GM19463 (cell line): ENCODE data around the gene DOK7.

Experiments
- ATAC-seq: cut with Tn5 transposase; IDR thresholded peaks from one replicate; pipeline ENCODE4 v1.9.1; 2021; ENCODE audit warnings: mild to moderate bottlenecking, moderate library complexity; ENCODE audit not compliant: unreplicated experiment

The DOK7 gene

DNA sequence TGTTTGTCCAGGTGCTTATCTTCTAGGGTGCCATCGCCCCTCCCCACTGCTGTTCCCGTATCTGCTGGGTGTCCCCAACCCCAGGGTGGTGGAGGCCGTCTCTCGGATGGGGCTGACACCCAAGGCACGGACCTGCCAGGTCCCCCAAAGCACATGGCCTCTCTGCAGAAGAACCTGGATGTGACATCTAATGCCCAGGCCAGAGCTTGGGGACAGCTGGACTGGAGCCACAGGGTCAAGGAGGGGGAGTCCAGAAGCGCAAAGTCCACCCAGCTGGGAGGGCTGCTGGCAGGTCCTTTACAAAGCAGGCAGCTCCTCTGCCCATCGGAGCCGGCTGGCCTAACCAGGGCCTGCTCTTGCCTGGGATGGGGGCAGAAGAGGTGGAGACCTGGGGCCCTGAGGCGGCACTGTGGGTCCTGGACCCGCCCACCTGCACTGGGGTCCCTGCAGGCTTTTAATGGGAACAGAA, 751 bp upstream of the DOK7 start:
- ATAC-seq, result no peak

DNA sequence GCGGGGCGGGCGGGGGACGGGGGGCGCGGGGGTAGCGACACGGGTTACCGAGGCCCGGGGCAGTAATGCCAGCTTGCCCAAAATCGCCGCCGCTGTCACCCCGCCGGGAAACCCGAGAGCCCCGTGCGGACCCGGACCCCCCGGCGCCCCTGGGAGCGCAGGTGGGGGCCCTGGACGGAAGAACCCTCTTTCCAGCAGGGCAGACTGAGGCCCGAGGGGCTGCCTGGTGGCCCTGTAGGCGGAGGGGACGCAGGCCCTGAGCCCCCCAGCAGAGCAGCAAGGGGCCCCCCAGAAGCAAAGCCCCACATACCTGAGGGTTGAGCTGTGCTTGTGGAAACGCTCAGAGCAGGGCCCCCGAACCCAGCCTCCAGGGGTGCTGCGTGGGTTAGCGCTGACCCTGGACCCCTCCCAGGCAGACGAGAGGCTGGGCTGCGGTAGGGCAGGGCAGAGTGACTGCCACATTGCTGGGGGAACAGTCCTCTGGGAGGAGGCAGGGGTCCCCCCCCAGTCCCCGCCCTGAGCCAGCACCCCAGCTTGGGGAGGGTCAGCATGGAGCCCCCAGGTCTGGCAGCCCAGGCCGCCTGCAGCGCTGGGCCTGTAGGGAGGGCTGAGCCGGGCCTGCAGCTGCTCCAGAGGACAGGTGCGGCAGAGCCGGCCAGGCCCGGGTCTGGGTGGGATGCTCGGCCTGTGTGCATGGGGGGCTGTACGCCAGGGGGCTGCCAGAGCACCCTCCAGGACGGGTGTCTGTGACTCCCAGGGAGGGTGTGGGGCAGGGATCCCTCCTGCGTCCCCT, 646 bp downstream of the DOK7 start:
- ATAC-seq, result no peak

DNA sequence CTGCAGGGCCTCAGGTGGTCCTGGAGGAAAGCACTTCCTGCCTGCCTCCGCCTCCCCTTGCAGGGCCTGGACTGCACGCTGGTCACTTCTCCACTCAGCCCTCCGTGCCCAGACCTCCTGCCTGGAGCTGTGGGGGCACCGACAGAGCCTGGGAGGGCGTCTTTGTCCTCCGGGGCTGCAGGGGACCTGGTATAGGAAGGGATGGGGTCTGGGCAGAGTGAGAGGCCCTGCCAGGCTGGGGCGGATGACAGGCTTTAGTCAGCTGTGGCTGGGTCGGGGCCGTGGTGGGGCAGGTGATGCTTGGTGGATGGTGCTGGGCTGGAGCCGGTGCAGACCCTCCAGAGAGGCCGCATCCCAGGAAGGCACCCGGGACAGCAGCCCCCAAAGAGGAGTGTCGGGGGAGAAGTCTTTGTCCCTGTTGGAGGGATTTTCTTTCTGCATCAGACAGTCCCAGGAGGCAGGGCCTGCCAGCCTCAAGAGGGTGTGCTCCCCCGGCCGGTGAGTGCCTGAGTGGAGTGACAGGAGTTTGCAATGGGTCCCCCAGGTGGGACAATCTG, 1.3 kb downstream of the DOK7 start:
- ATAC-seq, result no peak

DNA sequence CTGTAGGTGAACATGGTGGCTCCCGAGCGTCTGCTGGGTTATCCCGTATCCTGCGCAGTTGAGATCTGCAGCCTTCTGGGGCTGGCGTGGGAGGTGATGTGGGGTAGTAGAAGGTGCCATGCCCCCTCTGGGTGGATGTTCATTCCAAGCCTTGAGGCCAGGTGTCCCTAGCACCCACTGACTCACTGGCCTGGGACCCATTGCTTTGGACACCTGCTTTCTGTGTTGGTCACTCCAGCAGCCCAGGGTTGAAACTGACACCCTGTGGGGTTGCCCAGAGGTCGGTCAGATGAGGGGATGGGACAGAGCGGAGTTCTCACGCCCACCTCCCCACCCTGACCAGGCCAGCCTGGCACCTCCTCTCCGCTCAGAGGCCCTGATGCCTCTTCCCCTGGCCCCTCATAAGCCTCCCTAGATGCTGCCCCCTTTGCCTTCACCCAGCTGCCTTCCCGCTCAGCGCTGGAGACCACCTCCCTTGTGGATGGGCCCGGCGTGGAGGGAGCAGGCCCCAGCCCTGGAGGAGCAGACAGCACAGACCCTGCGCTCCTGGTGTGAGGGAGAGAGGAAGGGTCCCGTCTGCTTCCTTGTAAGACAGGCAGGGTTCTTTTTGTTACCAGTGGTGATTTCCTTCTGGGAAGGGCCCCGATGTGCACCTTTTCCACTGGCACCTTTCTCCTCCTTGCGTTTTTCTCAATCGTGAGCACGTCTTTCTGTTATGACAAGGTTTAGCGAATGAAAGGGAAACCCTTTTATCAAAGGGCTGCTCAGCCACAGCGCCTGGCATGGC, 2.0 kb downstream of the DOK7 start:
- no peak for ATAC-seq

DNA sequence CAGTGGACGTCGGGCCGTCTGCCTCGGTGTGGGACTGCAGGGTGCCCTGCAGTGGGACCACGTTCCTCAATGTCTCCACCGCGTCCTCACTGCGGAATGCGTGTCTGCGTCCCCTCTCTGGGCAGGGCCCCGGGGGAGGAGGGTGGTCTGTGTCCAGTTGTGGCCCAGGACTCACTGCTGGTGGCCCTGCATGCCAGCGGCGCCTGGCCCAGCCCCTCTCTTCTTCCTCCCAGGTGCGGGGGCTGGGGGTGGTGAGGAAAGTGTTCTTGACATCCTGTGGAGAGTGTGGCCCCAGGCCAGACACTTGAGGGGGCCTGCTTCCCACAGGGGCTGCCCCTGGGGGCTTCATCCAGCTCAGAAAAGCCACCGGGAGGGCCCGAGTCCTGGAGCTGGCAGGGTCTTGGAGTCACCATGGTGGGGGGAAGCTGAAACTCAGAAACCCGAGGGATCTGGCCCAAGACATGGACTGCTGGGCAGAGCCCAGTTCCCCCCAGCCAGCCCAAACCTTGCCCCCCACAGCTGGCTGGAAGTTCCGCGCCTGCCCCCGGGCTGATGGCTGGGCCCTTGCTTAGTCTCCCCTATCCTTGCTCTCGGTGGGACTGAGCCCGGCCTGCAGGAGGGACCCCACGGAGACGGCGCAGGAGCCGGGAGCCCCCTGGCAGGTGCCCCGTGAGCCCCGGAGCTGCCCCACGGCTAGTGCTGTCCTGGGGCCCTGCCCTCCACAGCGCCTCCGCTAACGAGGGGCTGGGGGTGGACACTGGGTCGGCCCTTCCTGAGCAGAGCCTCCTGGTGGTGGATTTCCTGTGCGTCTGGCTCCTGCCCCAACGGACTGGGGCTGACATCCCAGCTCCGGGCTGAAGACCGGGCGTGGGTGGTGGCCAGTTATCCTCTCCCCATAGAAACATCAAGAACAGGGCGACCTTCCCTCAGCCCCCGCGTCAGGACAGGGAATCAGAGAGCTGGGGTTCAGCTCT, 2.9 kb downstream of the DOK7 start:
- ATAC-seq, result no peak

DNA sequence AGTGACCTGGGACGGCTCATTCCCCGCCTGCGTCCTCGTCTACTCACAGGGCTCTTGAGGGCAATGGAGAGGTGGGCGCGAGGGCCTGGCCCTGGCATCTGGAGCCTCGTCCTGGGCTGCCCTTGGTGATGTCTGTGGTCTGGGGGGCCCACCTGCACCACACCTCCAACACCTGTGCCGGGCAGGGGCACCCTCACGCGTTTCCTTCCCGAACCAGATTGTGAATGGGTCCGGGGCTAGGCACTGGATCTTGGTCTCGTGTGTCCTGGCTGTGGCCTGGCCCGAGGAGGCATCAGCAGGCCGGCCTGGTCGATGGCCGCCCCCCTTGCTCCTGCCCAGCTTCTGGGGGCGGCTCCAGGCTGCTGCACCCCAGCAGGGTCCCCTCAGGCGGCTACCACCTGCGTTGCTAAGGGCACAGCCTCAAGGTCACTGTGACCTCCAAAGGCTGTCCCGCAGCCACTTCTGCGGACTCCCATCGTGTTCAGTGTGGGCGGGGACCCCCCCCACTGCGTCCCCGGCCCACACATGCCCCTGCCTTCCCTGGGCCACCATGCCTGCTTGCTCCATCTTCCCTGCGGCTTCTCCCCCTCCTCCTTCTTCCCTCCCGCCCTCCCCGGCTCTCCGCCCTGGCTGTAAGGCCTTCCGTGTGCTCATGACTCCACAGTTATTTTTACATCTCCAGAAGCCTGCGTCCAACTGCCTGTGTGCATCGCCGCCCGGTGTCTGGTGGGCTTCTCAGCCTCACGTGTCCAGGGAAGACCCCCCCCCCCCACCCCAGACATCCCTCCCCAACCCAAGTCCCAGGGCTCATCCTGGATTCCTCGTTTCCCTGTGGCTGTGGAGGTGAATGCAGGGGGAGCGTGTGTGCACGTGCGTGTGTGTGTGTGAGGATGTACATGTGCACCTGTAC, 3.8 kb downstream of the DOK7 start:
- no peak for ATAC-seq

DNA sequence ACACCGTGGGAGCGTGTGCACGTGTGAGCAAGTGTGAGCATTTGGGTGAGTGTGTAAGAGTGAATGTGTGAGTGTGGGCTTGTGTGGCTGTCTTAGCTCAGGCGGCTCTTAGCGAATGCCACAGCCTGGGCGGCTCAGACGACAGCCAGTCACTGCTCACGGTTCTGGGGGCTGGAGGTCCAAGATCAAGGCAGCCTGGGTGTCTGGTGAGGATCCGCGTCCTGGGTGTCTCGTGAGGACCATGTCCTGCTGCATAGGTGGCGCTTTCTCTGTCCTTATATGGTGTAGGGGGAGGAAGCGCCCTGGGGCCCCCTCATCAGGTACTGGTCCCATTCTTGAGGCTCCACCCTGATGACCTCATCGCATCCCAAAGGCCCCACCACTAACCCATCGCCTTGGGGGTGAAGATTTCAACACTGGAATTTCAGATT, 4.5 kb downstream of the DOK7 start:
- no peak for ATAC-seq

DNA sequence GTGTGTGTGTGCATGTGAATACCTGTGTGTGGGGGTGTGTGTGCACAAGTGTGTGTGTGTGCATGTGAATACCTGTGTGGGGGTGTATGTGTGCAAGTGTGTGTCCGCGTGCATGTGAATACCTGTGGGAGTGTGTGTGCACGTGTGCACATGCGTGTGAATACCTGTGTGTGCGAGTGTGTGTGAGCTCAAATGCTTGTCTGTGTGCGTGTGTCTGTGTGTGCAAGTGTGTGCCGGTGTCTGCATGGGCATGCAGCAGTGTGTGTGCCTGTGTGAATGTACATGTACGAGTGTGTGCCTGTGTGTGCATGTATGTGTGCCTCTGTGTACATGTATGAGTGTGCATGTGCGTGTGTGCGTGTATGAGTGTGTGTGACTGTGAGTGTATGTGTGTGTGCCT, 5.0 kb downstream of the DOK7 start:
- no peak for ATAC-seq

DNA sequence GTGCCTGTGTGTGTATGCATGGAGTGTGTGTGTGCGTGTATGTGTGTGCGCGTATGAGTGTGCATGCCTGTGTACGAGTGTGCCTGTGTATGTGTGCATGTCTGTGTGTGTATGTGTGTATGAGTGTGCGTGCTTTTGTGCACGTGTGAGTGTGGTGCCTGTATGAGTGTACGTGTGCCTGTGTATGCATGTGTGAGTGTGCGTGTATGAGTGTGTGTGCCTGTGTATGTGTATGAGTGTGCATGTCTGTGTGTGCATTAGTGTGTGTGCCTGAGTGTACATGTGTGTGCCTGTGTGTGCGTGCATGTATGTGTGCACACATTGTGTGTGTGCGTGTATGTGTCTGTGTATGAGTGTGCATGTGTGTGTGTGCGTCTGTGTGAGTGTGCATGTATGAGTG, 5.7 kb downstream of the DOK7 start:
- ATAC-seq, result no peak

DNA sequence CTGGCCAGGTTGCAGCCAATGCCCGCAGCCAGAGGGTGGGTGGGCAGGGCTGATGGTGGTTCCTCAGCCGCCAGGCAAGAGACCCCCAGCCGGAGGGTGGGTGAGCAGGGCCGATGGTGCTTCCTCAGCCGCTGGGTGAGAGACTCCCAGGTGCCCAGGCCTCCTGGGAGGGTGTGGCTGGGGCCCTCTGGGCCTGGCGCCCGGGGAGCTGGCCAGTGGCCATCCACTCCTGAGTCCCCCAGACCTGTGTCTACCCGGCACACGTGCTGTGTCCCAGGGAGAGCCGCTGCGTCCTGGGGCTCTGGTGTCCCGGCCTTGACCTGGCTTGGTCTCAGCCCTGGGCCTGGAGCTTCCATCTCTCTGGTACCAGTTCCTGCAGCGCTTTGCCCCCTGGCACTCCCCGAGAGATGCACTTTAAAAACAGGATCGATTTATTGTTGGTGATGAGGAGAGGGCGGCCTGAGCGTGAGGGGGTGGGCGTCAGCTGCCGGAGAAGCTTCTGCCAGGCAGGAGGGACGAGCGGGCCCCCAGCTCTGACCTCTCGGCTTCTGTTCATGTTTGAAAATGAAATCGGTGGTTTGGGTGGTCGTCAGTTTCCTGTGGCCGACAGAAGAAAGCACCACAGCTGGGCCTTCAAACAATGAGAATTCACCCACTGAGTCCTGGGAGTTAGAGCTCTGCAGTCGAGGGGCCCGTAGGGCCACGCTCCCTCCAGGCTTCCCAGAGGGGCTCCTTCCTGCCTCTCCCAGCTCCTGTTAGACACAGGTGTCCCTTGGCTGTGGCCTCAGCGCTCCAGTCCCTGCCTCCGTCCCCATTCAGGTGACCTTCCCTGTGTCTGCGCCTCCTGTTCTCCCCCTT, 6.5 kb downstream of the DOK7 start:
- no peak for ATAC-seq

DNA sequence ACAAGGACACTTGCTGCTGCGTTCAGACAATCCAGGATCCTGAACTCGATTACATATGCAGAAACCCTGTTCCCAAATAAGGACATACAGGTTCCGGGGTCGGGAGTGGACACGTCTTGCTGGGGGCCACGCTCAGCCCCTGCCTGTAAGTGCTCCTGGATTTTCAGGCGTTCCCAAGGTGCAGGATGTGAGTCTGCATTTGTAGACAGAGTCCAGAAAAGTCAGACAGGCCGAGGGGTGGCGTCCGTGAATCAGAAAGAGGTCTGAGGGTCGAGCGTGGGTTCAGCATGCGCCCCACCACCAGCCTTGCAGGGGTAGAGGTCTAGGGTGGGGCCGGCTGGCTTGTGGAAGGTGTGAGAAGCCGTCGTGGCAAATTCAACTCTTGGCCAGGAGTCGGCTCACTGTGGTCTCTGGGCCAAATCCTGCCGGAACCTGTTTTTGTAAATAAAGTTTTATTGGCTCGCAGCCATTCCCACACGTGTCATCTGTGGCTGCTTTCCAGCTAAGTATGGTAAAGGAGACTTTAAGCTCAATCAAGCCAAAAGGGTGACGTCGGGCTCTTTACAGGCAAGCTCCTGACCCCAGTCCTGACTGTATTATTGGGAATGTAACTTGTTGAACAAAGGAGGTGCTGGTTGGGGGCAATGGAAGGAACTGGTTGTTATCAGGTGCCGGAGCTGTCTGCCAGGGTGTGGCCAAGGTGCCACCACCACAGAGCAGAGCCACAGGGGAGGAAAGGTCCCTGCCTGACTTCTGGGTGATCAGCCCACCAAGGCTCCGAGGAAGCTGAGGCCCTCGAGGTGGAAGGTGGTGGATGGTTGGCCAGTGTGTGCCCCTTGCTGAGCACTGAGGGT, 7.4 kb downstream of the DOK7 start:
- ATAC-seq, result no peak

DNA sequence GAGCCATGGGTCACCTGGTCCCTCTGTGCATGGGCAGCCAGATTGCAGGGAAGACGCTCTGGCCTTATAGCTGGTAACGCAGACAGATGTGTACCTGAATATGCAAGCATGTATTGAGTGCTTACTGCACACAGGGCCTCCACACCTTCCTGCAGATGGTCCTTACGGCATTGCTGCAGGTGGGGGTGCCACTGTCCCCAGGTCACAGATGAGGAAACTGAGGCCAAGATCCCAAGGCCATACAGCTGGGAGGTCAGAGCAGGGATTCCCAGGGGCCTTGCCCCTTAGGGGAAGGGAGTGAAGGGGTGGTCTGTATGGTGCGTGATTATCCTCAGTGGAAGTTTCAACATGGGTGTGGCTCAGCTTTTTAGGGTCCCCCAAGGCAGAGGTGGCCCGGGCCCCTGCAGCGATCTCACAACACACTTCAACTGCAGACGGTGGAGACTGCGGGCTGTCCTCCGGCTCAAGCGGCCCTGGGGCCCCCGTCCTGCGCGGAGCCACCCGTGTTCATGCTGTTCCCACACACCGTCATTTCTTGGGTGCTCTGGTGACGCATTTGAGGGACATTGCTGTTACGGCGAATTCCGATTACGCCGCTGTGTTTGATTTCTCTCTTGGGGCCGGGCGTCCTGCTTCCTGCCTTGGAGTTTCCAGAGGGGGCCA, 8.1 kb downstream of the DOK7 start:
- ATAC-seq, result no peak

DNA sequence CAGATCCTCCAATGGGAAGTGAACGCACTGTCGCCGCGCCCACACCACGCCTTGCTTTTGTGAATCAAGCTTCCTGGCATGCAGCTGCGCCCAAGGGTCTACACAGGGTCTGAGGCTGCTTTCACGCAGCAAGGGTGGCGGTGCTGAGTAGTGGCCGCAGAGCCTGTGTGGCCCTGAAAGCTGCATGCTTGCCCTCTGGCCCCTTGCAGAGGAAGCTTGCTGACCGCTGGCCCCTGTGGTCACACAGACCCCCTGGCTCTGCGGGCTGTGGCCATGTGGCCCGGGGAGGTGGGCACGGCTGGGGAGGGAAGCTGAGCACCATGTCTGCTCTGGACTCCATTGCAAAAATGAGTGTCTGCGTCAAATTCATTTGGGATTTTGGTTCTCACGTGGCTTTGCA, 8.8 kb downstream of the DOK7 start:
- ATAC-seq, result no peak

DNA sequence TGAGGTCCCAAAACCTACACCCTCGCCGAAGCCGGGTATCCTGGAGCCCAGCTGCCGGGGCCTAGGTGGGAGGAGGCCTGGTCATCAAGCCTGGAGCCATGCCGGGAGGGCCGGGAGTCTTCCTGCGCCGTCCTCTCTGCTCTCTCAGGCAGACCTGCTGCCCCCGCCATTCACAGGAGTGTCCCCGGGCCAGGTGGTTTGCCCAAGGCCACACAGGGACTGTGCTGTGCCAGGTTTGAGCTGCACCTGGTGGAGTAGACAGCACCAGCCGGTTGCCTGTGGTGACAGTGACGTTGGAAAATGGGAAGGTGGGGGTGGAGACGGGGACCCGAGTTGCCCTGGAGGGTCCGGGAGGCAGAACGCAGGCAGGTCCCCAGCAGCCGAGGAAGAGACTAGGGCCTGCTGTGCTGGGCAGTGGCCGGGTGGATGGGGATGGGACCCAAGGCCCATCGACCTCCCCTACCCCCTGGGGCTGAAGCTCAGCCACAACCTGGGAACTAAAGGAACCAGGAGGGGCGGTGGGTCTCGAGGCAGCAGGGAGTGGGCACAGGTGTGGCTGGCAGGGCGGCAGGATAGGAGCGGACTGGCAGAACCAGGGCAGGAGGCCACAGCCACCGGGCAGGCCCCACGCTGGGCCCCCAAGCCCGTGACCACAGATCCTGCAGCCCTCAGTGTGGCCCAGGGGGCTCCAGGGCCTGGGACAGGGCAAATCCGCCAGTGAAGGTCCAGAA, 9.5 kb downstream of the DOK7 start:
- ATAC-seq, result no peak

DNA sequence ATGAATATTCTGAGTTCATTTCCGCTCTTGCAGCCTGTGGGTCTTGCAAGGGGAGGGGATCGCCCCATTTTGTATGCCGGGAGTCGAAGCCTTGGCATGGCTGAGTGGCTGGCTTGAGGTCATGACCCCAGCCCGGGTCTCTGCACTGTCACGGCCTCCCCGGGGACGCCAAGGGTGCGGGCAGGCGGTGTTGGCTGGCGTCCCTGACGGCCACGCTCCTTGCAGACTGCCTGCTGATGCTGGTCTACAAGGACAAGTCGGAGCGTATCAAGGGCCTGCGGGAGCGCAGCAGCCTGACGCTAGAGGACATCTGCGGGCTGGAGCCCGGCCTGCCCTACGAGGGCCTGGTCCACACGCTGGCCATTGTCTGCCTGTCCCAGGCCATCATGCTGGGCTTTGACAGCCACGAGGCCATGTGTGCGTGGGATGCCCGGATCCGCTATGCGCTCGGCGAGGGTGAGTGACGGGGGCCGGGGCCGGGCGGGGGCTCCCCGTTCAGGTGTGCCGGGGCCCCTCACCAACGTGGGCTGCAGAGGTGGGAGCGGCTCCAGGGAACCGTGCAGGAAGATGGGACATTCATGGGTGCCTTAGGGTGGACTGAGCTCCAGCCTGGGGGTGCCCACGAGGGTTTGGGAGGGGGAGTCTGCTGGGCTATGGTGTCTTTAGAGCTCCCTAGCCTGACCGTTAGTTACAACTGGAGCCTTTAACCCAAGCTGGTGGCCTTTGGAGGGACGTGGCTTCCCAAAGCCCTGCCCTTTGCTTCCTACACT, 10.3 kb downstream of the DOK7 start:
- no peak for ATAC-seq
